IMR-90 (cell line): Measurements from ENCODE around the gene KLF16.

ENCODE experiments used
- BHLHE40 ChIP-seq: fragments of 150-350 bp; IDR thresholded peaks from 2 replicates; pipeline ENCODE4 v1.6.1; 2016; ENCODE audit warnings: mild to moderate bottlenecking, low read depth, low read length
- CEBPB ChIP-seq: IDR thresholded peaks from 2 replicates; pipeline ENCODE4 v1.6.1; 2012; ENCODE audit warnings: low read depth, low read length, improper control_type of control experiment
- ELK1 ChIP-seq: fragments of 150-350 bp; IDR thresholded peaks from 2 replicates; pipeline ENCODE4 v1.6.1; 2016; ENCODE audit warnings: low read depth, mild to moderate bottlenecking, low read length, moderate library complexity, borderline replicate concordance
- MAFK ChIP-seq: IDR thresholded peaks from 2 replicates; pipeline ENCODE4 v1.6.1; 2012; ENCODE audit warnings: low read depth, low read length, improper control_type of control experiment
- MAZ ChIP-seq: IDR thresholded peaks from 2 replicates; pipeline ENCODE4 v1.6.1; 2012; ENCODE audit warnings: low read depth, mild to moderate bottlenecking, low read length, improper control_type of control experiment, moderate library complexity, borderline replicate concordance
- MXI1 ChIP-seq: IDR thresholded peaks from 2 replicates; pipeline ENCODE4 v1.6.1; 2012; ENCODE audit warnings: low read depth, mild to moderate bottlenecking, low read length, moderate library complexity, borderline replicate concordance
- NFE2L2 ChIP-seq: fragments of 150-350 bp; IDR thresholded peaks from 2 replicates; pipeline ENCODE4 v1.6.1; 2016; ENCODE audit warnings: low read depth, mild to moderate bottlenecking, low read length
- POLR2A ChIP-seq: IDR thresholded peaks from 2 replicates; pipeline ENCODE4 v1.6.1; 2012; ENCODE audit warnings: mild to moderate bottlenecking, low read depth, low read length
- RAD21 ChIP-seq: IDR thresholded peaks from 2 replicates; pipeline ENCODE4 v1.6.1; 2012; ENCODE audit warnings: low read length, improper control_type of control experiment
- RCOR1 ChIP-seq: IDR thresholded peaks from 2 replicates; pipeline ENCODE4 v1.6.1; 2012; ENCODE audit warnings: mild to moderate bottlenecking, low read length, improper control_type of control experiment; ENCODE audit not compliant: insufficient replicate concordance
- SMC3 ChIP-seq: fragments of 150-350 bp; IDR thresholded peaks from 2 replicates; pipeline ENCODE4 v1.6.1; 2016; ENCODE audit warnings: low read depth, mild to moderate bottlenecking, antibody characterized with exemption, low read length, moderate library complexity
- USF2 ChIP-seq: fragments of 150-350 bp; IDR thresholded peaks from 2 replicates; pipeline ENCODE4 v1.6.1; 2017; ENCODE audit warnings: mild to moderate bottlenecking, antibody characterized with exemption, low read length, low read depth
- TF ChIP-seq, protein P1 (sequence below): conservative IDR thresholded peaks from 2 replicates; pipeline ENCODE4 v1.5.1; 2012; ENCODE audit warnings: mild to moderate bottlenecking, low read depth, low read length, improper control_type of control experiment

DNA sequence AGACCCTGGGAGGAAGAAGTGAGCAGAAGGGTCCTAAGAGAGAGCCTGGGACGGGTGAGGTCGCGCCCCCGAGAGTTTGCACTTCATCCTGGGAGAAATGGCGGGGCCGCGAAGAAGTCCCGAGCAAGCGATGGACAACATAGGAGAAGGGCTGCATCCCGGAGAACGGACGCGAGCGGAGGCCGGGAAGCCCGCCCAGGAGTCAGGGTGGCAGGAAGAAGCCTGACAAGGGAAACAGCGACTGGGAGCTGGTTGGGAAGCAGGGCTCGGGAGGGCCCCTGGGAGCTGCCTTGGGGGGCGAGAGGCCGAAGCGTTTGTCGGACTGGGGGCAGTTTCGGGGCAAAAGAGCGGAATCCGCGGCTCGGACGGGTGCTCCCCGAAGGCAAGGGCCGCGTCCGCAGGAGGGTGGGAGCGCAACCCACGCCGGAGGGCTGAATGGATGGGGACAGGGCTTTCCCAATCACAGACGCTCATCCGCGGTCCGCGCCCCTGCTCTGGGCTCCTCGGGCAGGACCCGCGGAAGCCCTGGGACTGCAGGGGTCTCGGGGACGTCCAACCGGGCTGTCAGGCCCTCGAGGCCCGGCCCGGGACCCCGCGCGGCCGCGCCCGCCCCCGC is 21.4 kb upstream of the KLF16 start:
- TF ChIP-seq USF2 (no peak), NFE2L2 (no peak), CEBPB (no peak), SMC3 (no peak), POLR2A (peak; percentile 43; the same call in 1 of the 2 replicates), MAFK (no peak), MAZ (0 out of 2 replicates have a peak, but pooled peaks have one; percentile 22), BHLHE40 (no peak), RCOR1 (no peak), RAD21 (no peak), MXI1 (peak; percentile 10; the same call in 1 of the 2 replicates), ELK1 (no peak)
- TF ChIP-seq, protein P1, sequence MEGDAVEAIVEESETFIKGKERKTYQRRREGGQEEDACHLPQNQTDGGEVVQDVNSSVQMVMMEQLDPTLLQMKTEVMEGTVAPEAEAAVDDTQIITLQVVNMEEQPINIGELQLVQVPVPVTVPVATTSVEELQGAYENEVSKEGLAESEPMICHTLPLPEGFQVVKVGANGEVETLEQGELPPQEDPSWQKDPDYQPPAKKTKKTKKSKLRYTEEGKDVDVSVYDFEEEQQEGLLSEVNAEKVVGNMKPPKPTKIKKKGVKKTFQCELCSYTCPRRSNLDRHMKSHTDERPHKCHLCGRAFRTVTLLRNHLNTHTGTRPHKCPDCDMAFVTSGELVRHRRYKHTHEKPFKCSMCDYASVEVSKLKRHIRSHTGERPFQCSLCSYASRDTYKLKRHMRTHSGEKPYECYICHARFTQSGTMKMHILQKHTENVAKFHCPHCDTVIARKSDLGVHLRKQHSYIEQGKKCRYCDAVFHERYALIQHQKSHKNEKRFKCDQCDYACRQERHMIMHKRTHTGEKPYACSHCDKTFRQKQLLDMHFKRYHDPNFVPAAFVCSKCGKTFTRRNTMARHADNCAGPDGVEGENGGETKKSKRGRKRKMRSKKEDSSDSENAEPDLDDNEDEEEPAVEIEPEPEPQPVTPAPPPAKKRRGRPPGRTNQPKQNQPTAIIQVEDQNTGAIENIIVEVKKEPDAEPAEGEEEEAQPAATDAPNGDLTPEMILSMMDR: no peak
